GM23338 (cell line): Measurements from ENCODE around the gene C3orf22. TPM values are rescaled to one million over a fixed set of nuclear protein-coding genes. Genes with fewer than 3 reads are reported as not detected.

Source experiments
- ATAC-seq: fragments of 200-7000 bp; cut with Tn5 transposase; 3 replicates; pipeline ENCODE4 v1.9.1; 2020
- DNase-seq: peaks from one replicate; pipeline ENCODE4 v3.0.0-alpha.2; 2015; ENCODE audit warnings: low spot score
- H2AFZ ChIP-seq: fragments of 200-600 bp; sonication (generic); 2 replicates; pipeline ENCODE4 v1.8.0; 2016; ENCODE audit warnings: antibody characterized with exemption, mild to moderate bottlenecking, moderate library complexity
- H3F3A ChIP-seq: fragments of 200-600 bp; sonication (generic); replicated peaks from 2 replicates; pipeline ENCODE4 v1.8.0; 2017; ENCODE audit warnings: antibody characterized with exemption, mixed run types, low read depth
- H3K27ac ChIP-seq: fragments of 200-600 bp; sonication (generic); 2 replicates; pipeline ENCODE4 v1.6.1; 2016; ENCODE audit warnings: low read depth
- H3K27me3 ChIP-seq: fragments of 200-600 bp; sonication (generic); 2 replicates; pipeline ENCODE4 v1.8.0; 2016; ENCODE audit warnings: mild to moderate bottlenecking, mixed run types, moderate library complexity; ENCODE audit not compliant: insufficient read depth
- H3K36me3 ChIP-seq: fragments of 200-600 bp; sonication (generic); 2 replicates; pipeline ENCODE4 v1.8.0; 2016; ENCODE audit warnings: mild to moderate bottlenecking; ENCODE audit not compliant: insufficient read depth
- H3K4me1 ChIP-seq: fragments of 200-600 bp; sonication (generic); 2 replicates; pipeline ENCODE4 v1.8.0; 2016; ENCODE audit warnings: mild to moderate bottlenecking, moderate library complexity; ENCODE audit not compliant: insufficient read depth
- H3K4me2 ChIP-seq: fragments of 200-600 bp; sonication (generic); 2 replicates; pipeline ENCODE4 v1.7.1; 2017; ENCODE audit warnings: mixed run types
- H3K4me3 ChIP-seq: fragments of 200-600 bp; sonication (generic); 2 replicates; pipeline ENCODE4 v1.6.1; 2016; ENCODE audit warnings: mixed run types
- H3K79me2 ChIP-seq: fragments of 200-600 bp; sonication (generic); replicated peaks from 2 replicates; pipeline ENCODE4 v1.8.0; 2017; ENCODE audit warnings: mild to moderate bottlenecking; ENCODE audit not compliant: insufficient read depth
- H3K9me2 ChIP-seq: fragments of 200-600 bp; sonication (generic); 2 replicates; pipeline ENCODE4 v1.8.0; 2017; ENCODE audit not compliant: insufficient read depth
- H4K20me1 ChIP-seq: fragments of 200-600 bp; sonication (generic); replicated peaks from 2 replicates; pipeline ENCODE4 v1.8.0; 2017; ENCODE audit warnings: mild to moderate bottlenecking; ENCODE audit not compliant: insufficient read depth
- H3K27ac Mint-ChIP-seq: 2 replicates; pipeline ENCODE4 v1.8.0; 2020; ENCODE audit warnings: inconsistent platforms, mild to moderate bottlenecking, moderate library complexity, mixed read lengths
- H3K27me3 Mint-ChIP-seq: 3 replicates; pipeline ENCODE4 v1.8.0; 2022; ENCODE audit warnings: low read depth, mild to moderate bottlenecking, moderate library complexity, mixed read lengths, inconsistent platforms; ENCODE audit not compliant: insufficient read depth, poor library complexity
- H3K36me3 Mint-ChIP-seq: 3 replicates; pipeline ENCODE4 v1.8.0; 2021; ENCODE audit warnings: low read depth, mild to moderate bottlenecking, inconsistent platforms, moderate library complexity, mixed read lengths
- H3K4me1 Mint-ChIP-seq: 3 replicates; pipeline ENCODE4 v1.8.0; 2020; ENCODE audit warnings: mild to moderate bottlenecking, inconsistent platforms, mixed read lengths
- H3K4me3 Mint-ChIP-seq: 3 replicates; pipeline ENCODE4 v1.8.0; 2021; ENCODE audit warnings: moderate library complexity, mild to moderate bottlenecking, inconsistent platforms, mixed read lengths
- H3K9me3 Mint-ChIP-seq: 3 replicates; pipeline ENCODE4 v1.8.0; 2020; ENCODE audit warnings: moderate library complexity, mild to moderate bottlenecking, inconsistent platforms, mixed read lengths
- CREB1 ChIP-seq: fragments of 250-450 bp; sonication (Bioruptor Pico); IDR thresholded peaks from 2 replicates; pipeline ENCODE4 v1.5.0; 2020; ENCODE audit warnings: low read depth, mild to moderate bottlenecking, moderate library complexity
- EZH2 ChIP-seq: fragments of 200-600 bp; sonication (generic); IDR thresholded peaks from one replicate; pipeline ENCODE4 v1.8.0; 2017; ENCODE audit warnings: antibody characterized with exemption, mild to moderate bottlenecking, low read depth; ENCODE audit not compliant: unreplicated experiment
- EZH2phosphoT487 ChIP-seq: fragments of 200-600 bp; sonication (generic); IDR thresholded peaks from one replicate; pipeline ENCODE4 v1.8.1; 2018; ENCODE audit warnings: antibody characterized with exemption; ENCODE audit not compliant: unreplicated experiment
- POLR2AphosphoS5 ChIP-seq: IDR thresholded peaks from 2 replicates; pipeline ENCODE4 v1.6.1; 2016; ENCODE audit warnings: antibody characterized with exemption, low read depth
- STAT1 ChIP-seq: IDR thresholded peaks from one replicate; pipeline ENCODE4 v1.6.1; 2016; ENCODE audit warnings: antibody characterized with exemption; ENCODE audit not compliant: unreplicated experiment
- ZNF114 ChIP-seq: fragments of 250-450 bp; sonication (Bioruptor Pico); IDR thresholded peaks from 2 replicates; pipeline ENCODE4 v1.5.0; 2020; ENCODE audit warnings: mild to moderate bottlenecking, moderate library complexity
- ZNF331 ChIP-seq: fragments of 250-450 bp; sonication (Bioruptor Pico); IDR thresholded peaks from 2 replicates; pipeline ENCODE4 v1.5.0; 2020; ENCODE audit warnings: low read depth, mild to moderate bottlenecking, moderate library complexity
- polyA plus RNA-seq: library from polyadenylated mRNA; unstranded; fragments of >200 nt; fragmentation: Nextera tagmentation; extraction: Ambion mirVana; gene quantifications from 2 replicates; pipeline ENCODE4 v1.2.1, GENCODE V29; 2016
- total RNA-seq: library from RNA; depleted of rRNA; stranded (reverse); fragments of >200 nt; shearing (Covaris generic); gene quantifications from 2 replicates; pipeline ENCODE4 v1.2.3, GENCODE V29; 2014
- TF ChIP-seq, protein P1 (sequence below): fragments of 250-450 bp; sonication (Bioruptor Pico); IDR thresholded peaks from 2 replicates; pipeline ENCODE4 v1.5.0; 2020; ENCODE audit warnings: mild to moderate bottlenecking, moderate library complexity
- TF ChIP-seq, protein P2 (sequence below), 2 experiments: fragments of 200-600 bp in 1 of 2; sonication (generic) in 1 of 2; conservative IDR thresholded peaks; 2 replicates each; pipeline versions ENCODE4 v1.5.1 to v1.6.1; 2016 to 2017; ENCODE audit warnings: antibody characterized with exemption in 2 of 2, low read depth in 2 of 2, mild to moderate bottlenecking in 2 of 2, moderate library complexity in 1 of 2
- TF ChIP-seq, protein P3 (sequence below): IDR thresholded peaks from one replicate; pipeline ENCODE4 v1.6.1; 2018; ENCODE audit warnings: antibody characterized with exemption; ENCODE audit not compliant: unreplicated experiment

The C3orf22 gene
- total and polyA plus RNA-seq, 2 experiments from 2014 or later = not detected

DNA sequence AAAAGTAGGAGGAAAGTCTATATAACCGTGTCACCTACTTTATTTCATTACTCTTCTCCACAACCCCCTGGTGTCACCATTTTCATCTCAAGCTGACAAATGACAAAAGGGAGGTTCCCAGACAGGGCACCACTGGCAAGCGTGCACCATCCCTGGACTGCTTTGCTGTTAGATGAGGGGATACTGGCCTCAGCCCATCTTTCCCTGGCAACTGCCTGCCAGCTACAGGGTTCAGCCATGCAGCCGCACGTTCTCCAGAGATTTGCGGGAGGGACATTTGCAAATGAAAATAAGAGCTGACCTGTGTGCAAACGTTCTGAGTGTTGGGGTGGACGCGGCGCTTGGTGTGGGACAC, 41.8 kb downstream of the C3orf22 start:
- H3K27ac Mint-ChIP-seq = no peak overlapping the region
- H3K4me2 ChIP-seq = no peak overlapping the region

DNA sequence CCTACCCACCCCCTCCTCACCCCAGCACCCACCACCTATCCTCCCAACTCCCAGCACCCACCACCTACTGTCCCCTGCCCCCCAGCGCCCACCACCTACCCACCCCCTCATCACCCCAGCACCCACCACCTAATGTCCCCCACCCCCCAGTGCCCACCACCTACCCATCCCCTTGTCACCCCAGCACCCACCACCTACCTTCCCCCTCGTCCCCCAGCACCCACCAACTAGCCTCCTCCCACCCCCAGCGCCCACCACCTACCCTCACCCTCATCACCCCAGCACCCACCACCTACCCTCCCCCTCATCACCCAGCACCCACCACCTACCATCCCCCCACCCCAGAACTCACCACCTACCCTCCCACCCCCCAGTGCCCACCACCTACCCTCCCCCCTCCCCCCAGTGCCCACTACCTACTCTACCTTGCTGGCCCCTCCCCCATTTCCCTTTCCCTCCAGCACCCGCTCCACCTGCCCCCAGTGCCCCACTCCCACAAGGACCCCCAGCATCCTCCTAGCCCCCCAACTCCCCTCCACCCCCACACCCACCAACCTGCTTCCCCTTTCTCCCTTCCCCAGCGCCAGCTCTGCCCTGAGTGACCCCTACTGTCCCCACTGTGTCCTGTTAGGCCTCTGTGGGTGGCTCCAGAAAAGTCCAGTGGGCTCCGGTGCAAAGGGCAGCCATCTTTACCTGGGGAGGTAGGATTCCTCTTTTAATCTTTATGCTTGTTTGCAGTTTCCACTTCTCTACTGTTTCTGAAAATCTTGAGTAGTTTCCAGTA, 42.4 kb downstream of the C3orf22 start:
- H3K27me3 ChIP-seq = no peaks in the 10 kb centered on the region
- DNase-seq = no peak
- Mint-ChIP-seq H3K9me3 (no peaks in the 10 kb centered on the region), H3K27ac (no peak overlapping the region), H3K36me3 (no peaks in the 10 kb centered on the region), H3K27me3 (peaks cover 6% of the 10 kb centered on the region), H3K4me3 (no peak overlapping the region), H3K4me1 (no peaks in the 10 kb centered on the region; the same call in 2 of the 3 replicates)
- no peak overlapping the region for H3K27ac ChIP-seq
- no peaks in the 10 kb centered on the region for H4K20me1 ChIP-seq
- no peaks in the 10 kb centered on the region for H3K4me1 ChIP-seq
- no peaks in the 10 kb centered on the region for H3K79me2 ChIP-seq
- no peak overlapping the region for H2AFZ ChIP-seq
- H3F3A ChIP-seq = no peaks in the 10 kb centered on the region
- H3K4me2 ChIP-seq = no peak overlapping the region
- ATAC-seq = no peak
- no peaks in the 10 kb centered on the region for H3K9me2 ChIP-seq
- H3K36me3 ChIP-seq = no peaks in the 10 kb centered on the region
- no peak overlapping the region for H3K4me3 ChIP-seq
- TF ChIP-seq, protein P1, sequence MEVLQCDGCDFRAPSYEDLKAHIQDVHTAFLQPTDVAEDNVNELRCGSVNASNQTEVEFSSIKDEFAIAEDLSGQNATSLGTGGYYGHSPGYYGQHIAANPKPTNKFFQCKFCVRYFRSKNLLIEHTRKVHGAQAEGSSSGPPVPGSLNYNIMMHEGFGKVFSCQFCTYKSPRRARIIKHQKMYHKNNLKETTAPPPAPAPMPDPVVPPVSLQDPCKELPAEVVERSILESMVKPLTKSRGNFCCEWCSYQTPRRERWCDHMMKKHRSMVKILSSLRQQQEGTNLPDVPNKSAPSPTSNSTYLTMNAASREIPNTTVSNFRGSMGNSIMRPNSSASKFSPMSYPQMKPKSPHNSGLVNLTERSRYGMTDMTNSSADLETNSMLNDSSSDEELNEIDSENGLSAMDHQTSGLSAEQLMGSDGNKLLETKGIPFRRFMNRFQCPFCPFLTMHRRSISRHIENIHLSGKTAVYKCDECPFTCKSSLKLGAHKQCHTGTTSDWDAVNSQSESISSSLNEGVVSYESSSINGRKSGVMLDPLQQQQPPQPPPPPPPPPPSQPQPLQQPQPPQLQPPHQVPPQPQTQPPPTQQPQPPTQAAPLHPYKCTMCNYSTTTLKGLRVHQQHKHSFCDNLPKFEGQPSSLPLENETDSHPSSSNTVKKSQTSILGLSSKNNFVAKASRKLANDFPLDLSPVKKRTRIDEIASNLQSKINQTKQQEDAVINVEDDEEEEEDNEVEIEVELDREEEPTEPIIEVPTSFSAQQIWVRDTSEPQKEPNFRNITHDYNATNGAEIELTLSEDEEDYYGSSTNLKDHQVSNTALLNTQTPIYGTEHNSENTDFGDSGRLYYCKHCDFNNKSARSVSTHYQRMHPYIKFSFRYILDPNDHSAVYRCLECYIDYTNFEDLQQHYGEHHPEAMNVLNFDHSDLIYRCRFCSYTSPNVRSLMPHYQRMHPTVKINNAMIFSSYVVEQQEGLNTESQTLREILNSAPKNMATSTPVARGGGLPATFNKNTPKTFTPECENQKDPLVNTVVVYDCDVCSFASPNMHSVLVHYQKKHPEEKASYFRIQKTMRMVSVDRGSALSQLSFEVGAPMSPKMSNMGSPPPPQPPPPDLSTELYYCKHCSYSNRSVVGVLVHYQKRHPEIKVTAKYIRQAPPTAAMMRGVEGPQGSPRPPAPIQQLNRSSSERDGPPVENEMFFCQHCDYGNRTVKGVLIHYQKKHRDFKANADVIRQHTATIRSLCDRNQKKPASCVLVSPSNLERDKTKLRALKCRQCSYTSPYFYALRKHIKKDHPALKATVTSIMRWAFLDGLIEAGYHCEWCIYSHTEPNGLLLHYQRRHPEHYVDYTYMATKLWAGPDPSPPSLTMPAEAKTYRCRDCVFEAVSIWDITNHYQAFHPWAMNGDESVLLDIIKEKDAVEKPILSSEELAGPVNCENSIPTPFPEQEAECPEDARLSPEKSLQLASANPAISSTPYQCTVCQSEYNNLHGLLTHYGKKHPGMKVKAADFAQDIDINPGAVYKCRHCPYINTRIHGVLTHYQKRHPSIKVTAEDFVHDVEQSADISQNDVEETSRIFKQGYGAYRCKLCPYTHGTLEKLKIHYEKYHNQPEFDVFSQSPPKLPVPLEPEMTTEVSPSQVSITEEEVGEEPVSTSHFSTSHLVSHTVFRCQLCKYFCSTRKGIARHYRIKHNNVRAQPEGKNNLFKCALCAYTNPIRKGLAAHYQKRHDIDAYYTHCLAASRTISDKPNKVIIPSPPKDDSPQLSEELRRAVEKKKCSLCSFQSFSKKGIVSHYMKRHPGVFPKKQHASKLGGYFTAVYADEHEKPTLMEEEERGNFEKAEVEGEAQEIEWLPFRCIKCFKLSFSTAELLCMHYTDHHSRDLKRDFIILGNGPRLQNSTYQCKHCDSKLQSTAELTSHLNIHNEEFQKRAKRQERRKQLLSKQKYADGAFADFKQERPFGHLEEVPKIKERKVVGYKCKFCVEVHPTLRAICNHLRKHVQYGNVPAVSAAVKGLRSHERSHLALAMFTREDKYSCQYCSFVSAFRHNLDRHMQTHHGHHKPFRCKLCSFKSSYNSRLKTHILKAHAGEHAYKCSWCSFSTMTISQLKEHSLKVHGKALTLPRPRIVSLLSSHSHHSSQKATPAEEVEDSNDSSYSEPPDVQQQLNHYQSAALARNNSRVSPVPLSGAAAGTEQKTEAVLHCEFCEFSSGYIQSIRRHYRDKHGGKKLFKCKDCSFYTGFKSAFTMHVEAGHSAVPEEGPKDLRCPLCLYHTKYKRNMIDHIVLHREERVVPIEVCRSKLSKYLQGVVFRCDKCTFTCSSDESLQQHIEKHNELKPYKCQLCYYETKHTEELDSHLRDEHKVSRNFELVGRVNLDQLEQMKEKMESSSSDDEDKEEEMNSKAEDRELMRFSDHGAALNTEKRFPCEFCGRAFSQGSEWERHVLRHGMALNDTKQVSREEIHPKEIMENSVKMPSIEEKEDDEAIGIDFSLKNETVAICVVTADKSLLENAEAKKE (CRISPR knock-in tag) = no peak
- TF ChIP-seq CREB1 (CRISPR knock-in tag) = no peak
- TF ChIP-seq, protein P2, sequence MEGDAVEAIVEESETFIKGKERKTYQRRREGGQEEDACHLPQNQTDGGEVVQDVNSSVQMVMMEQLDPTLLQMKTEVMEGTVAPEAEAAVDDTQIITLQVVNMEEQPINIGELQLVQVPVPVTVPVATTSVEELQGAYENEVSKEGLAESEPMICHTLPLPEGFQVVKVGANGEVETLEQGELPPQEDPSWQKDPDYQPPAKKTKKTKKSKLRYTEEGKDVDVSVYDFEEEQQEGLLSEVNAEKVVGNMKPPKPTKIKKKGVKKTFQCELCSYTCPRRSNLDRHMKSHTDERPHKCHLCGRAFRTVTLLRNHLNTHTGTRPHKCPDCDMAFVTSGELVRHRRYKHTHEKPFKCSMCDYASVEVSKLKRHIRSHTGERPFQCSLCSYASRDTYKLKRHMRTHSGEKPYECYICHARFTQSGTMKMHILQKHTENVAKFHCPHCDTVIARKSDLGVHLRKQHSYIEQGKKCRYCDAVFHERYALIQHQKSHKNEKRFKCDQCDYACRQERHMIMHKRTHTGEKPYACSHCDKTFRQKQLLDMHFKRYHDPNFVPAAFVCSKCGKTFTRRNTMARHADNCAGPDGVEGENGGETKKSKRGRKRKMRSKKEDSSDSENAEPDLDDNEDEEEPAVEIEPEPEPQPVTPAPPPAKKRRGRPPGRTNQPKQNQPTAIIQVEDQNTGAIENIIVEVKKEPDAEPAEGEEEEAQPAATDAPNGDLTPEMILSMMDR (conservative IDR thresholded peaks at IDR 0.05; ENCODE audit: low read depth in 2 of 2) = no peak
- TF ChIP-seq POLR2AphosphoS5 = no peak

More for the DNA sequence above, 41.8 kb downstream of the C3orf22 start:
- no peak overlapping the region for H3K4me3 ChIP-seq
- no peaks in the 10 kb centered on the region for H3K27me3 ChIP-seq
- no peaks in the 10 kb centered on the region for H3K4me1 ChIP-seq
- DNase-seq (no peak), ATAC-seq (no peak)
- Mint-ChIP-seq H3K4me1 (no peaks in the 10 kb centered on the region), H3K36me3 (no peaks in the 10 kb centered on the region), H3K27me3 (peaks cover 6% of the 10 kb centered on the region), H3K4me3 (no peak overlapping the region), H3K9me3 (no peaks in the 10 kb centered on the region)
- no peak overlapping the region for H2AFZ ChIP-seq
- TF ChIP-seq POLR2AphosphoS5 (no peak), ZNF331 (CRISPR knock-in tag) (no peak), ZNF114 (no peak), EZH2phosphoT487 (no peak), EZH2 (no peak), STAT1 (no peak)
- TF ChIP-seq, protein P3, sequence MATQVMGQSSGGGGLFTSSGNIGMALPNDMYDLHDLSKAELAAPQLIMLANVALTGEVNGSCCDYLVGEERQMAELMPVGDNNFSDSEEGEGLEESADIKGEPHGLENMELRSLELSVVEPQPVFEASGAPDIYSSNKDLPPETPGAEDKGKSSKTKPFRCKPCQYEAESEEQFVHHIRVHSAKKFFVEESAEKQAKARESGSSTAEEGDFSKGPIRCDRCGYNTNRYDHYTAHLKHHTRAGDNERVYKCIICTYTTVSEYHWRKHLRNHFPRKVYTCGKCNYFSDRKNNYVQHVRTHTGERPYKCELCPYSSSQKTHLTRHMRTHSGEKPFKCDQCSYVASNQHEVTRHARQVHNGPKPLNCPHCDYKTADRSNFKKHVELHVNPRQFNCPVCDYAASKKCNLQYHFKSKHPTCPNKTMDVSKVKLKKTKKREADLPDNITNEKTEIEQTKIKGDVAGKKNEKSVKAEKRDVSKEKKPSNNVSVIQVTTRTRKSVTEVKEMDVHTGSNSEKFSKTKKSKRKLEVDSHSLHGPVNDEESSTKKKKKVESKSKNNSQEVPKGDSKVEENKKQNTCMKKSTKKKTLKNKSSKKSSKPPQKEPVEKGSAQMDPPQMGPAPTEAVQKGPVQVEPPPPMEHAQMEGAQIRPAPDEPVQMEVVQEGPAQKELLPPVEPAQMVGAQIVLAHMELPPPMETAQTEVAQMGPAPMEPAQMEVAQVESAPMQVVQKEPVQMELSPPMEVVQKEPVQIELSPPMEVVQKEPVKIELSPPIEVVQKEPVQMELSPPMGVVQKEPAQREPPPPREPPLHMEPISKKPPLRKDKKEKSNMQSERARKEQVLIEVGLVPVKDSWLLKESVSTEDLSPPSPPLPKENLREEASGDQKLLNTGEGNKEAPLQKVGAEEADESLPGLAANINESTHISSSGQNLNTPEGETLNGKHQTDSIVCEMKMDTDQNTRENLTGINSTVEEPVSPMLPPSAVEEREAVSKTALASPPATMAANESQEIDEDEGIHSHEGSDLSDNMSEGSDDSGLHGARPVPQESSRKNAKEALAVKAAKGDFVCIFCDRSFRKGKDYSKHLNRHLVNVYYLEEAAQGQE = no peak
- no peaks in the 10 kb centered on the region for H3K36me3 ChIP-seq
- H4K20me1 ChIP-seq = no peaks in the 10 kb centered on the region
- H3F3A ChIP-seq = no peaks in the 10 kb centered on the region
- H3K27ac ChIP-seq = no peak overlapping the region
- H3K9me2 ChIP-seq = no peaks in the 10 kb centered on the region
- no peaks in the 10 kb centered on the region for H3K79me2 ChIP-seq
